Measurements from ENCODE around the gene TMEM61.
A peak's percentile ranks its signal among the peaks of the same experiment; 100 is the strongest.

Gene TMEM61

GRCh38 chr1:54950006-54950368 is 30.4 kb upstream of the TMEM61 start:
- H3K4me3 ChIP-seq (ENCODE audit: control insufficient read depth, low read depth, low read length): no peak overlapping the region
- no peak for DNase-seq (ENCODE audit: low read depth)
- TF ChIP-seq, protein P1, sequence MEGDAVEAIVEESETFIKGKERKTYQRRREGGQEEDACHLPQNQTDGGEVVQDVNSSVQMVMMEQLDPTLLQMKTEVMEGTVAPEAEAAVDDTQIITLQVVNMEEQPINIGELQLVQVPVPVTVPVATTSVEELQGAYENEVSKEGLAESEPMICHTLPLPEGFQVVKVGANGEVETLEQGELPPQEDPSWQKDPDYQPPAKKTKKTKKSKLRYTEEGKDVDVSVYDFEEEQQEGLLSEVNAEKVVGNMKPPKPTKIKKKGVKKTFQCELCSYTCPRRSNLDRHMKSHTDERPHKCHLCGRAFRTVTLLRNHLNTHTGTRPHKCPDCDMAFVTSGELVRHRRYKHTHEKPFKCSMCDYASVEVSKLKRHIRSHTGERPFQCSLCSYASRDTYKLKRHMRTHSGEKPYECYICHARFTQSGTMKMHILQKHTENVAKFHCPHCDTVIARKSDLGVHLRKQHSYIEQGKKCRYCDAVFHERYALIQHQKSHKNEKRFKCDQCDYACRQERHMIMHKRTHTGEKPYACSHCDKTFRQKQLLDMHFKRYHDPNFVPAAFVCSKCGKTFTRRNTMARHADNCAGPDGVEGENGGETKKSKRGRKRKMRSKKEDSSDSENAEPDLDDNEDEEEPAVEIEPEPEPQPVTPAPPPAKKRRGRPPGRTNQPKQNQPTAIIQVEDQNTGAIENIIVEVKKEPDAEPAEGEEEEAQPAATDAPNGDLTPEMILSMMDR (IDR thresholded peaks at IDR 0.05; ENCODE audit: control insufficient read depth, insufficient read depth, low read depth, low read length, missing control alignments): no peak

GRCh38 chr1:54950369-54951163 is 29.9 kb upstream of the TMEM61 start:
- DNase-seq (ENCODE audit: low read depth): peak; percentile 84
- TF ChIP-seq, protein P1 (IDR thresholded peaks at IDR 0.05; ENCODE audit: control insufficient read depth, insufficient read depth, low read depth, low read length, missing control alignments): peak; percentile 75
- H3K4me3 ChIP-seq (ENCODE audit: control insufficient read depth, low read depth, low read length): no peak overlapping the region; the same call in 1 of the 2 replicates

GRCh38 chr1:54951810-54952226 is 28.6 kb upstream of the TMEM61 start:
- TF ChIP-seq, protein P1 (IDR thresholded peaks at IDR 0.05; ENCODE audit: control insufficient read depth, insufficient read depth, low read depth, low read length, missing control alignments): no peak
- DNase-seq (ENCODE audit: low read depth): no peak
- H3K4me3 ChIP-seq (ENCODE audit: control insufficient read depth, low read depth, low read length): no peak overlapping the region

- no peak for DNase-seq (ENCODE audit: low read depth)
- TF ChIP-seq, protein P1 (IDR thresholded peaks at IDR 0.05; ENCODE audit: control insufficient read depth, insufficient read depth, low read depth, low read length, missing control alignments): no peak
- no peak overlapping the region for H3K4me3 ChIP-seq (ENCODE audit: control insufficient read depth, low read depth, low read length)
These were observed 27.3 kb upstream of the TMEM61 start for GRCh38 chr1:54952950-54953718.

DNA sequence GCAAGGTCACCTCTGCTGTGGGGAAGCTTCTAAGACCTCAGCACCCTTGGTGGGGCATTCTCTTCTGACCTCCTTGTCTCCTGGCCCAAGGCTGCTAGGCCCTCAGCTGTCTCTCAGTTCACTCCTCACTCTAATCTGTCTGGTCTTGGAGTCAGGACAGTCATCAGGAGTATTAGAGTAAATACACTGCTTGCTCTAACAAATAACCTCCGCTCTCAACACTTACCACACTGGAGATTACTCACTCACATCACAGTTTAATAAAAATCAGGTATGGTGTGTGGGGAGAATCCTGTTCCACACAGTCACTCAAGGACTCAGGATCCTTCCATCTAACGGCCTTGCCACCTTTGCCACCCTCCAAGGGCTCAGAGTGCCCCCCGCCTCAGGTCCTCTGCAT is 26.6 kb upstream of the TMEM61 start:
- H3K4me3 ChIP-seq (ENCODE audit: control insufficient read depth, low read depth, low read length): no peak overlapping the region
- DNase-seq (ENCODE audit: low read depth): no peak
- TF ChIP-seq, protein P1 (IDR thresholded peaks at IDR 0.05; ENCODE audit: control insufficient read depth, insufficient read depth, low read depth, low read length, missing control alignments): no peak

- no peak overlapping the region for H3K4me3 ChIP-seq (ENCODE audit: control insufficient read depth, low read depth, low read length)
- TF ChIP-seq, protein P1 (IDR thresholded peaks at IDR 0.05; ENCODE audit: control insufficient read depth, insufficient read depth, low read depth, low read length, missing control alignments): no peak
- DNase-seq (ENCODE audit: low read depth): no peak
These were observed 25.1 kb upstream of the TMEM61 start for GRCh38 chr1:54955359-54955758.
